ENCODE data around the gene PROP1. TPM values are rescaled to one million over a fixed set of nuclear protein-coding genes. Genes with fewer than 3 reads are reported as not detected.
A peak's percentile ranks its signal among the peaks of the same experiment; 100 is the strongest.
"Not testable (repeated sequence)": the region's sequence is repeated elsewhere in the genome, so short reads cannot be mapped to it uniquely, and the experiment has no call there.

PROP1 gene
- total RNA-seq, 5 donors from 2014 or later (not counting 1 experiment from before 2014, with no cell fraction given), result not detected

DNA sequence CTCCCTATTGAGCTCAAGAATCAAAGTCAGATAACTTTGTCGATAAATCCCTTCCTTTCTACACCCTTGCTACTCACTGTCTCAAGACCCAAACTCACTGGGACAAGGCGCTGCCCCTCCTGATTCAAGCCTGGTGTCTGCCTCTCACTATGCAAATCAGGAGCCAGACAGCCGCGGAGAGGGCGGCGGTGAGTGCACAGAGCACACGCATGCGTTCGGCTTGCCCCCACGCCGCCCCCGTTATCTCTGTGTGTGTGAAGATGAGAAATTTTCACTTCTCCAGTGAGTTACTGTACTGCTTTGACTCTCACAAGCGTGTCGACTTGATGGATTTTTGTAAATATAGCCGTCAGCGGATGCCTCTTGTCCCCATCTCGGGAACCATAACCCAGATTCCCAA, 47.0 kb downstream of the PROP1 start:
- H3K27me3 Mint-ChIP-seq; H3K27ac ChIP-seq (ENCODE audit: low read length); H3K27ac Mint-ChIP-seq; ATAC-seq (replicated peaks in 1 of 4); H3K4me3 ChIP-seq (ENCODE audit: control insufficient read depth in 1 of 2, extremely low read depth in 1 of 2, low read length in 1 of 2); H3K4me1 Mint-ChIP-seq; H3K9me3 ChIP-seq; H3K4me1 ChIP-seq (ENCODE audit: control insufficient read depth in 1 of 2, extremely low read depth in 1 of 2, insufficient read depth in 2 of 2, low read length in 2 of 2); POLR2A ChIA-PET; H3K9me3 Mint-ChIP-seq; H3K27me3 ChIP-seq (replicated peaks in 1 of 2; ENCODE audit: control insufficient read depth in 2 of 2, extremely low read depth in 1 of 2, insufficient read depth in 2 of 2, low read length in 1 of 2); DNase-seq; CTCF ChIA-PET; H3K36me3 ChIP-seq (ENCODE audit: control insufficient read depth in 2 of 2, extremely low read depth in 1 of 2, insufficient read depth in 1 of 2, low read length in 1 of 2); H3K4me3 Mint-ChIP-seq; H3K36me3 Mint-ChIP-seq: not testable (repeated sequence)
- no CpG with 5 or more reads among the region's 17 CpGs for WGBS (ENCODE audit: insufficient coverage)

DNA sequence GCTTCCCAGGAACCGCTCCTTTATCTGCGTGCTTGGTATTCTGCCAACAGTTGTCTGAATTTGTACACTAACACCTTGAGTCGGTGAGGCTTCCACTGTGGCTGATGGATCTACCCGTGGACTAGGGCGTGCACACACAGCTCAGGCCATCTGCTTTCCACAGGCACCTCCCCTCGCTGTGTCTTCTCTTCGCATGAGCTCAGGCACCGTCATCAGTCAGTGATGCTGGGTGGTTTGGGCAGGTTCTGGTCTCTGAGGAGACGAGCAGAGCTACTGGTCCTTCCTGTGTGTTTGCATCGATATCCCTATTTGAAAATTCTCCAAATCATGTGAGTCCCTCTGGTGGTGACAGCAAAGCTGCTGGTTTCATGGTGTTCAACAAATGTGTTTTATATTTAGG, 48.1 kb downstream of the PROP1 start:
- H3K27me3 ChIP-seq (replicated peaks in 1 of 2; ENCODE audit: control insufficient read depth in 2 of 2, extremely low read depth in 1 of 2, insufficient read depth in 2 of 2, low read length in 1 of 2); H3K4me3 Mint-ChIP-seq; H3K4me3 ChIP-seq (ENCODE audit: control insufficient read depth in 1 of 2, extremely low read depth in 1 of 2, low read length in 1 of 2); H3K27ac ChIP-seq (ENCODE audit: low read length); ATAC-seq (replicated peaks in 1 of 4); H3K36me3 Mint-ChIP-seq; H3K9me3 ChIP-seq; POLR2A ChIA-PET; H3K36me3 ChIP-seq (ENCODE audit: control insufficient read depth in 2 of 2, extremely low read depth in 1 of 2, insufficient read depth in 1 of 2, low read length in 1 of 2); H3K4me1 ChIP-seq (ENCODE audit: control insufficient read depth in 1 of 2, extremely low read depth in 1 of 2, insufficient read depth in 2 of 2, low read length in 2 of 2); DNase-seq; H3K27ac Mint-ChIP-seq; CTCF ChIA-PET; H3K9me3 Mint-ChIP-seq; H3K27me3 Mint-ChIP-seq: not testable (repeated sequence)
- peaks cover 0 to 10% (median 3%) of the 10 kb centered on the region in 3 donors for H3K4me1 Mint-ChIP-seq
- WGBS (ENCODE audit: insufficient coverage), result 90% methylated on average over 2 of the region's 10 CpGs

DNA sequence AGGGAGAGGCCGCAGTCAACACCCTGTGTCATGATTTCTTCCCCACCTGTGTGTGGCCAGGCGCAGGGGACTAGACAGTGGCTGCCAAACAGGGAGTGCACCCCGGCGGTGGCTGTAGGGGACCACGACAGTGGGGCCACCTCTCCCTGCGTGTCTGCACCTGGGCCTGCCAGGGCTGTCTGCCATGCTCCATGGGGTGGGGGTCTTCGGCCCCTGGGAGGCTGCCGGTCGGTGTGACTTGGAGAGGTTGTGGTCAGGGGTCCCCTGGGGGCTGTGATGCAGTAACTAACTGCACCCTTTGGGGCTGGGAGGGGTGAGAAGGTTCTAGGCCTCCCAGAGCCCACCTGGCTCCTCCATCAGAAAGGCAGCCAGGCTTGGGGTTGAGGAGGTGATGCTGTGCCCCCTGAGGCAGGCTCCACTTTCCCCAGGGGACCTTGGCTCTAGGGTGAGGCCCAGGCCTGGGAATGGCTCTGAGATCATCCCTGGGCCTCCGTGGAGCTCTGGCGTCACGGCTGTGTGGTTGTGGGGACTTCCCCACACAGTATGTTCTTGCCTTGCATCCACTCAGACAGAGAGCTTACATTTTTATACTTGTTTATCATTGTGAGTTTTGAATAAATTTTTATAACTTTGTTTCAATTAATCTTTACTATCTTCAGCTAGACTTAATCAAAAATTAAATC, 50.3 kb downstream of the PROP1 start:
- CTCF ChIA-PET; H3K36me3 ChIP-seq (ENCODE audit: control insufficient read depth in 2 of 2, extremely low read depth in 1 of 2, insufficient read depth in 1 of 2, low read length in 1 of 2); H3K36me3 Mint-ChIP-seq; H3K4me1 ChIP-seq (ENCODE audit: control insufficient read depth in 1 of 2, extremely low read depth in 1 of 2, insufficient read depth in 2 of 2, low read length in 2 of 2); H3K27me3 ChIP-seq (replicated peaks in 1 of 2; ENCODE audit: control insufficient read depth in 2 of 2, extremely low read depth in 1 of 2, insufficient read depth in 2 of 2, low read length in 1 of 2); POLR2A ChIA-PET; H3K27me3 Mint-ChIP-seq; H3K27ac ChIP-seq (ENCODE audit: low read length); H3K9me3 Mint-ChIP-seq; H3K4me3 ChIP-seq (ENCODE audit: control insufficient read depth in 1 of 2, extremely low read depth in 1 of 2, low read length in 1 of 2); H3K9me3 ChIP-seq: not testable (repeated sequence)
- WGBS (ENCODE audit: insufficient coverage), result no CpG with 5 or more reads among the region's 12 CpGs
- ATAC-seq (replicated peaks in 1 of 4) (peak in 1 of 4 experiments; percentile 74), DNase-seq (peak in 18 of 35 experiments; percentile 5 to 55 (median 25))
- Mint-ChIP-seq H3K27ac (peak overlapping the region in 1 of 2 donors; percentile 39), H3K4me1 (peaks cover 7 to 16% (median 9%) of the 10 kb centered on the region in 3 donors), H3K4me3 (peak overlapping the region; percentile 39 to 82 (median 72))

DNA sequence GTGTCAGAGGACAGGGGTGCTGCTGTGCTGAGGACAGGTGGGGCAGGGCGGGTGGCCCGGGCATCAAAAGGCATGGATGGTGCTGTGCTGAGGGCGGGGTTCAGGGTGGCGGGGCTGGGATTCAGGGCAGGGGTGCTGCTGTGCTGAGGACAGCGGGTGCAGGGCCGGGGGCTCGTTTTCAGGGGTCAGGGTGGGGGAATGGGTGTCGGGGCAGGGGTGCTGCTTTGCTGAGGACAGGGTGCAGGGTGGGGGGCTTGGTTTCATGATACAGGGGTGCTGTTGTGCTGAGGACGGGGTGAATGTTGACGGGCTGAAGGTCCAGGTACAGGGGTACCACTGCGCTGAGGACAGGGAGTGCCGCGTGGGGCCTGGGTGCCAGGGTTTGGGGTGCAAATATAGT, 50.9 kb downstream of the PROP1 start:
- peaks cover 8 to 16% (median 9%) of the 10 kb centered on the region in 3 donors for H3K4me1 Mint-ChIP-seq
- peak overlapping the region; percentile 39 to 82 (median 72) for H3K4me3 Mint-ChIP-seq
- POLR2A ChIA-PET; H3K27me3 Mint-ChIP-seq; H3K36me3 Mint-ChIP-seq; ATAC-seq (replicated peaks in 1 of 4); H3K9me3 Mint-ChIP-seq; H3K27me3 ChIP-seq (replicated peaks in 1 of 2; ENCODE audit: control insufficient read depth in 2 of 2, extremely low read depth in 1 of 2, insufficient read depth in 2 of 2, low read length in 1 of 2); H3K36me3 ChIP-seq (ENCODE audit: control insufficient read depth in 2 of 2, extremely low read depth in 1 of 2, insufficient read depth in 1 of 2, low read length in 1 of 2); H3K27ac ChIP-seq (ENCODE audit: low read length); H3K9me3 ChIP-seq; H3K27ac Mint-ChIP-seq; CTCF ChIA-PET; H3K4me3 ChIP-seq (ENCODE audit: control insufficient read depth in 1 of 2, extremely low read depth in 1 of 2, low read length in 1 of 2); DNase-seq; H3K4me1 ChIP-seq (ENCODE audit: control insufficient read depth in 1 of 2, extremely low read depth in 1 of 2, insufficient read depth in 2 of 2, low read length in 2 of 2): not testable (repeated sequence)
- 99% methylated on average over 8 of the region's 13 CpGs for WGBS (ENCODE audit: insufficient coverage)

DNA sequence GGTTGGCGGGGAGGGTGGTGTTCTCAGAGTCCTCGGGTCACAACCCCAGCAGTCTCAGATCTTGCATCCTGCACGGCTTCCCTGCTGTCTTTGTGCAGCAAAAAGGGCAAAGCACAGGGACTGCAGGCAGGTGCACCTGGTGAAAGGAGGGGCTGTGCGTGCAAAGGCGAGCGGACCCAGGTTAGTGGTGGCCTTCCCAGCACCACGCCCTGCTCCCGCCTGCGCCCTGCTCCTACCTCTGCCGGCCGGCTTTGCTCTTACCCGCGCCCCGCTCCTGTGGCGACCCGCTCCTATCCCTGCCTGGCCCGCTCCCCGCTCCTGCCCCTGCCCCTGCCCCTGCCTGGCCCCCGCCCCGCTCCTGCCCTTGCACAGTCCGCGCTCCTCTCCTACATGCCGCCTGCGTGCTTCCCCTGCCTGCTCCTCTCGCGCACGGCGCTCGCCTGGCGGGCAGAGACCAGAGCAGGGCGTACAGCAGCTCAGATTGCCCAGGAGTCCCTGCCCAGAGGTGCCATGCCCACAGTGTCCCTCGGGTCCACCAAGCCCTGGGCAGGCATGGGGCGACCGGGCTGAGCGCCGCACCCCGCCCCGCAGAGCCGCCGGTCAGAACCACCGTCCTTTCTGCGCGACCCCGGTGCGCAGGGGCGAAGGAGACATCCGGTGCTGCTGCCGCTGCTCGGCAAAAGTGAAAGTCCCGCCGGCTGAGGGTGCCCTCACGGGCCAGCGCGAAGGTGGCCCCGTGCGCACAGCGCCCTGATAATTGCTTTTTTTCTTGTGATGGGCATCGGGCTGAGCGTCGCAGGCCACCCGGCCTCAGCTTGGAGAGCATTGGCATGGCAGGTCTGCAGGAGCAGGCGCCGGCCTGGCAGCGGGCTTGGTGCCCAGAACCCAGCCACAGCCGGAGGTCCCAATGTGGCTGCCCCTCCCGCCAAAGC, 52.0 kb downstream of the PROP1 start:
- Mint-ChIP-seq H3K4me1 (peaks cover 9 to 18% (median 9%) of the 10 kb centered on the region in 3 donors), H3K27ac (peak overlapping the region in 1 of 2 donors; percentile 77), H3K4me3 (peak overlapping the region; percentile 72 to 82 (median 78))
- H3K27me3 ChIP-seq (replicated peaks in 1 of 2; ENCODE audit: control insufficient read depth in 2 of 2, extremely low read depth in 1 of 2, insufficient read depth in 2 of 2, low read length in 1 of 2); H3K36me3 ChIP-seq (ENCODE audit: control insufficient read depth in 2 of 2, extremely low read depth in 1 of 2, insufficient read depth in 1 of 2, low read length in 1 of 2); H3K4me1 ChIP-seq (ENCODE audit: control insufficient read depth in 1 of 2, extremely low read depth in 1 of 2, insufficient read depth in 2 of 2, low read length in 2 of 2); POLR2A ChIA-PET; H3K27me3 Mint-ChIP-seq; H3K9me3 ChIP-seq; CTCF ChIA-PET; H3K9me3 Mint-ChIP-seq; H3K27ac ChIP-seq (ENCODE audit: low read length); H3K36me3 Mint-ChIP-seq: not testable (repeated sequence)
- peak; percentile 71 to 79 (median 78) for ATAC-seq (replicated peaks in 1 of 4)
- peak in 30 of 35 experiments; percentile 3 to 57 (median 23) for DNase-seq
- H3K4me3 ChIP-seq (ENCODE audit: control insufficient read depth in 1 of 2, extremely low read depth in 1 of 2, low read length in 1 of 2), result peak overlapping the region; percentile 46 to 59
- WGBS (ENCODE audit: insufficient coverage), result 0% methylated on average over 7 of the region's 66 CpGs

DNA sequence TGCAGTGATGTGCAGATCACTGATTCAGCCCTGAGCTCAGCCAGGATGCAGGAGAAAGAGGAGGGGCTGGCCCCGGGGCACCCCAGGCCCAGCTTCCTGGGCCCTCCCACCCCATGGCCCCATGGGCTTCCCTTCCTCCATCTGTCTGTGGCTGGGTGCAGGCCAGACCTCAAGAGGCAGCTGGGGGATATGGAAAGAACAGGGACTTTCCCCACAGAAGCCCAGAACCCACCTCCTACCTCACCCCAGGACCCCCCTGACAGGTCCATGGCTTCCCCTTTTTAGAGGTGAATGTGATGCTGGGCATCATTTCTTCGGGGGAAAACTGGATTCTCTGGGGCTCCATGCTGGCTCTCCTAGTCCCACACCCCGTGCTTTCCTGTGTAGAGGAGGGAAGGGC, 53.1 kb downstream of the PROP1 start:
- H3K9me3 ChIP-seq; H3K36me3 ChIP-seq (ENCODE audit: control insufficient read depth in 2 of 2, extremely low read depth in 1 of 2, insufficient read depth in 1 of 2, low read length in 1 of 2); H3K36me3 Mint-ChIP-seq; H3K9me3 Mint-ChIP-seq; CTCF ChIA-PET; POLR2A ChIA-PET; H3K27me3 ChIP-seq (replicated peaks in 1 of 2; ENCODE audit: control insufficient read depth in 2 of 2, extremely low read depth in 1 of 2, insufficient read depth in 2 of 2, low read length in 1 of 2); H3K27ac Mint-ChIP-seq; H3K27me3 Mint-ChIP-seq; H3K4me3 ChIP-seq (ENCODE audit: control insufficient read depth in 1 of 2, extremely low read depth in 1 of 2, low read length in 1 of 2); DNase-seq; H3K27ac ChIP-seq (ENCODE audit: low read length): not testable (repeated sequence)
- H3K4me1 Mint-ChIP-seq, result peaks cover 15 to 26% (median 18%) of the 10 kb centered on the region in 3 donors
- H3K4me1 ChIP-seq (ENCODE audit: control insufficient read depth in 1 of 2, extremely low read depth in 1 of 2, insufficient read depth in 2 of 2, low read length in 2 of 2), result peaks cover 3 to 18% of the 10 kb centered on the region in 2 experiments
- peak in 1 of 4 experiments; percentile 23 for ATAC-seq (replicated peaks in 1 of 4)
- WGBS (ENCODE audit: insufficient coverage), result no CpG with 5 or more reads among the region's 3 CpGs
- peak overlapping the region; percentile 47 to 72 (median 50) for H3K4me3 Mint-ChIP-seq
